Endodermal cell (in vitro differentiated cells): ENCODE data around the gene TMEM165. TPM values are rescaled to one million over a fixed set of nuclear protein-coding genes. Genes with fewer than 3 reads are reported as not detected.

ENCODE experiments used
- DNase-seq: peaks from one replicate; pipeline ENCODE4 v3.0.0-alpha.2; 2017
- H3K27ac ChIP-seq: 2 replicates; pipeline ENCODE4 v1.5.1; 2013; ENCODE audit warnings: mild to moderate bottlenecking, low read depth, low read length, moderate library complexity
- H3K27me3 ChIP-seq: 2 replicates; pipeline ENCODE4 v1.6.1; 2013; ENCODE audit warnings: mild to moderate bottlenecking, low read length, moderate library complexity; ENCODE audit not compliant: insufficient read depth, control insufficient read depth, poor library complexity, severe bottlenecking
- H3K36me3 ChIP-seq: 2 replicates; pipeline ENCODE4 v1.7.0; 2013; ENCODE audit warnings: mild to moderate bottlenecking, low read length, moderate library complexity; ENCODE audit not compliant: control insufficient read depth, insufficient read depth
- H3K4me1 ChIP-seq: one replicate; pipeline ENCODE4 v1.7.0; 2013; ENCODE audit warnings: low read length; ENCODE audit not compliant: control insufficient read depth, insufficient read depth
- H3K4me3 ChIP-seq: 2 replicates; pipeline ENCODE4 v1.5.1; 2013; ENCODE audit warnings: mild to moderate bottlenecking, low read length, moderate library complexity
- H3K9ac ChIP-seq: 2 replicates; pipeline ENCODE4 v1.6.1; 2013; ENCODE audit warnings: mild to moderate bottlenecking, low read length, moderate library complexity; ENCODE audit not compliant: poor library complexity, severe bottlenecking; ENCODE audit errors: extremely low read depth
- H3K9me3 ChIP-seq: 2 replicates; pipeline ENCODE4 v1.6.1; 2013; ENCODE audit warnings: mild to moderate bottlenecking, low read length, moderate library complexity; ENCODE audit not compliant: control insufficient read depth
- H3K27ac Mint-ChIP-seq: 2 replicates; pipeline ENCODE4 v1.8.0; 2020; ENCODE audit warnings: mixed read lengths
- H3K27me3 Mint-ChIP-seq: 2 replicates; pipeline ENCODE4 v1.8.0; 2021; ENCODE audit warnings: mild to moderate bottlenecking, mixed read lengths; ENCODE audit not compliant: insufficient read depth
- H3K36me3 Mint-ChIP-seq: 2 replicates; pipeline ENCODE4 v1.8.0; 2020; ENCODE audit warnings: low read depth, mixed read lengths
- H3K4me1 Mint-ChIP-seq: 2 replicates; pipeline ENCODE4 v1.8.0; 2020; ENCODE audit warnings: mixed read lengths
- H3K4me3 Mint-ChIP-seq: 2 replicates; pipeline ENCODE4 v1.8.0; 2020; ENCODE audit warnings: mild to moderate bottlenecking, moderate library complexity, mixed read lengths
- H3K9me3 Mint-ChIP-seq: 2 replicates; pipeline ENCODE4 v1.8.0; 2020; ENCODE audit warnings: mild to moderate bottlenecking, mixed read lengths
- WGBS, 2 experiments: methylation state at CpG; one replicate each; pipeline versions ENCODE4 v1.1.5 to v1.1.7; 2013; ENCODE audit warnings: missing lambda C conversion rate in 2 of 2, mixed read lengths in 1 of 2; ENCODE audit not compliant: insufficient coverage in 1 of 2, insufficient read length in 1 of 2; 5-methylcytosine and 5-hydroxymethylcytosine counted together
- total RNA-seq, 2 donors: library from RNA; stranded (reverse); fragmentation: NEBNext Ultra II Directional in 1 of 2; extraction: Animal tissue kit (Norgen Biotek cat#: 25700) in 1 of 2; gene quantifications; 2 replicates in 1 of 2; 3 replicates in 1 of 2; pipeline ENCODE4 v1.2.1, GENCODE V29; 2021
- TF ChIP-seq, protein P1 (sequence below): fragments of 200-600 bp; sonication (generic); conservative IDR thresholded peaks from 2 replicates; pipeline ENCODE4 v1.5.0; 2021; ENCODE audit warnings: antibody characterized with exemption, mild to moderate bottlenecking

TMEM165 gene
- total RNA-seq, 2 donors from 2014 or later = 90.5 to 100 TPM

DNA sequence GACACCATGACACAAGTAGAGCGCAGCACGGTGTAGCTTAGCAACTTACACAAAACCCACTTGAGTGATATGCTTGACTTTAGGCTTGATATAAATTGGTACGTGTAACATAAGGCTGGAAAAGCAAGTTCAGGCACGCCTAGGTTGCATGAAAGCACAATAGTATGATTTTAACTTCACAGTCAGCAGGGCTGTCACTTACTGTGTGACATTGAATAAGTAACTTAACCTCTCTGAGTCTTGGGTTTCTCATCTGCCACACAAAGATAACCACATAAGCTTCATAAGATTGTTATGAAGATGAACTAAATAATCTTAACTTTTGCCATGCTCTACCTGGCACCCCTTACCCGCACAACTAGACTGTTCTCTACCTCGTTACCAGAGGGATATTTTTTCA, 40.2 kb upstream of the TMEM165 start:
- H3K4me1 Mint-ChIP-seq = peaks cover 5% of the 10 kb centered on the region
- H3K27ac Mint-ChIP-seq = no peak overlapping the region
- Histone ChIP-seq H3K27ac (no peak overlapping the region), H3K27me3 (no peaks in the 10 kb centered on the region), H3K9ac (no peak overlapping the region), H3K4me1 (no peaks in the 10 kb centered on the region), H3K9me3 (no peaks in the 10 kb centered on the region), H3K36me3 (peaks cover 7% of the 10 kb centered on the region), H3K4me3 (no peak overlapping the region)
- peaks cover 12% of the 10 kb centered on the region for H3K9me3 Mint-ChIP-seq
- H3K27me3 Mint-ChIP-seq = no peaks in the 10 kb centered on the region
- TF ChIP-seq, protein P1, sequence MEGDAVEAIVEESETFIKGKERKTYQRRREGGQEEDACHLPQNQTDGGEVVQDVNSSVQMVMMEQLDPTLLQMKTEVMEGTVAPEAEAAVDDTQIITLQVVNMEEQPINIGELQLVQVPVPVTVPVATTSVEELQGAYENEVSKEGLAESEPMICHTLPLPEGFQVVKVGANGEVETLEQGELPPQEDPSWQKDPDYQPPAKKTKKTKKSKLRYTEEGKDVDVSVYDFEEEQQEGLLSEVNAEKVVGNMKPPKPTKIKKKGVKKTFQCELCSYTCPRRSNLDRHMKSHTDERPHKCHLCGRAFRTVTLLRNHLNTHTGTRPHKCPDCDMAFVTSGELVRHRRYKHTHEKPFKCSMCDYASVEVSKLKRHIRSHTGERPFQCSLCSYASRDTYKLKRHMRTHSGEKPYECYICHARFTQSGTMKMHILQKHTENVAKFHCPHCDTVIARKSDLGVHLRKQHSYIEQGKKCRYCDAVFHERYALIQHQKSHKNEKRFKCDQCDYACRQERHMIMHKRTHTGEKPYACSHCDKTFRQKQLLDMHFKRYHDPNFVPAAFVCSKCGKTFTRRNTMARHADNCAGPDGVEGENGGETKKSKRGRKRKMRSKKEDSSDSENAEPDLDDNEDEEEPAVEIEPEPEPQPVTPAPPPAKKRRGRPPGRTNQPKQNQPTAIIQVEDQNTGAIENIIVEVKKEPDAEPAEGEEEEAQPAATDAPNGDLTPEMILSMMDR = no peak
- H3K36me3 Mint-ChIP-seq = peaks cover 37% of the 10 kb centered on the region
- WGBS, 2 experiments = 67 to 93% methylated on average over 2 to 4 of the region's 6 CpGs
- no peak overlapping the region for H3K4me3 Mint-ChIP-seq
- DNase-seq = no peak

DNA sequence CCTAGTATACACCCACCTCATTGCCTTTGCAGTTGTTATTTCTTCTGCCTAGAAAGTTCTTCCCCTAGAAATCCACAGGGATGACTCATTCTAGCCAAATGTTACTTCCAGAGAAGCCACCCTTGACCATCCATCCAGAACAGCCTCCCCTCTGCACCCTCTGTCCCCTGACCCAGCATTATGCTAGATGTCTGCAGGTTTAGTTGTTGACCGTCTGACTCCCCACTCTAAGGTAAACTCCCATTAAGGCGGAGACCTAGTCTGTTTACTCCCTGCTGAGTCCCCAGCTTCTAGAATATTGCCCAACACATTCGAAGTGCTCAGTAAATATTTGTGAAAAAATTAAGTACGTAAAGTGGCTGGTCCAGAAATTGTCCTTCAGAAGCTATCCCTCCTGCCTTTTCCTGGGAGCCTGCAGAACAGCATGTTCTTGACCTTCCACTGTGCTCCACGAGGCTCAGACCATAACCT, 38.7 kb upstream of the TMEM165 start:
- Mint-ChIP-seq H3K27me3 (no peaks in the 10 kb centered on the region), H3K4me1 (peaks cover 7% of the 10 kb centered on the region), H3K27ac (no peak overlapping the region), H3K9me3 (peaks cover 12% of the 10 kb centered on the region), H3K36me3 (peaks cover 36% of the 10 kb centered on the region), H3K4me3 (no peak overlapping the region)
- no peak for DNase-seq
- Histone ChIP-seq H3K27me3 (no peaks in the 10 kb centered on the region), H3K4me3 (no peak overlapping the region), H3K27ac (no peak overlapping the region), H3K9me3 (no peaks in the 10 kb centered on the region), H3K4me1 (no peaks in the 10 kb centered on the region), H3K36me3 (peaks cover 7% of the 10 kb centered on the region), H3K9ac (no peak overlapping the region)
- 87 to 95% methylated on average over 3 to 5 of the region's 5 CpGs for WGBS, 2 experiments
- TF ChIP-seq, protein P1 = no peak

DNA sequence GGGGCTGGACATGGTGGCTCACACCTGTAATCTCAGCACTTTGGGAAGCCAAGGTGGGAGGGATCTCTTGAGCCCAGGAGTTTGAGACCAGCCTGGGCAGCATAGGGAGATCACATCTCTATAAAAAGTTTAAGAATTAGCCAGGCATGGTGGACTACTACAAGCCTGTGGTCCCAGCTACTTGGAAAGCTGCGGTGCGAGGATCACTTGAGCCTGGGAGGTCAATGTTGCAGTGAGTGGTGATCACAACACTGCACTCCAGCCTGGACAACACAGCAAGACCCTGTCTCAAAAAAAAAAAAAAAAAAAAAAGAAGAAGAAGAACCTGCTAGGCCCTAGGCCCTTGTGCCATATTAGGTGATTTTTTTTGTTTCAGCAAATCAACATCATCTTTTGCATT, 37.5 kb upstream of the TMEM165 start:
- Histone ChIP-seq H3K4me3 (no peak overlapping the region), H3K27me3 (no peaks in the 10 kb centered on the region), H3K9me3 (no peaks in the 10 kb centered on the region), H3K4me1 (no peaks in the 10 kb centered on the region), H3K27ac (no peak overlapping the region), H3K9ac (no peak overlapping the region), H3K36me3 (peaks cover 7% of the 10 kb centered on the region)
- TF ChIP-seq, protein P1 = no peak
- peaks cover 7% of the 10 kb centered on the region for H3K4me1 Mint-ChIP-seq
- H3K36me3 Mint-ChIP-seq = peaks cover 30% of the 10 kb centered on the region
- H3K9me3 Mint-ChIP-seq = peaks cover 8% of the 10 kb centered on the region
- no peak for DNase-seq
- no peak overlapping the region for H3K4me3 Mint-ChIP-seq
- H3K27me3 Mint-ChIP-seq = no peaks in the 10 kb centered on the region
- WGBS, 2 experiments = 95% methylated on average over 2 of the region's 2 CpGs; no CpG with 5 or more reads in 1 of the 2 experiments
- no peak overlapping the region for H3K27ac Mint-ChIP-seq
